Skeletal muscle cell (primary cell): ENCODE data around the gene CLEC14A.

Experiments used
- DNase-seq: peaks from one replicate; pipeline ENCODE4 v3.0.0-alpha.2; 2010; ENCODE audit warnings: low read depth
- H3K4me3 ChIP-seq: 2 replicates; pipeline ENCODE4 v1.5.1; 2011; ENCODE audit warnings: low read depth, mild to moderate bottlenecking, control low read depth, low read length, moderate library complexity

Gene CLEC14A

GRCh38 chr14:38252066-38252710, 3.7 kb downstream of the CLEC14A start:
- no peak for DNase-seq
- no peak overlapping the region for H3K4me3 ChIP-seq

- no peak overlapping the region for H3K4me3 ChIP-seq
- no peak for DNase-seq
These were observed 5.6 kb downstream of the CLEC14A start for GRCh38 chr14:38250331-38250730.

- no peak for DNase-seq
- no peak overlapping the region for H3K4me3 ChIP-seq
These were observed 7.4 kb downstream of the CLEC14A start for GRCh38 chr14:38248321-38249028.

GRCh38 chr14:38243696-38244240, 12.1 kb downstream of the CLEC14A start:
- no peak for DNase-seq
- no peak overlapping the region for H3K4me3 ChIP-seq

GRCh38 chr14:38238878-38239277, 17.0 kb downstream of the CLEC14A start:
- no peak overlapping the region for H3K4me3 ChIP-seq
- no peak for DNase-seq

- no peak for DNase-seq
- no peak overlapping the region for H3K4me3 ChIP-seq
These were observed 17.6 kb downstream of the CLEC14A start for GRCh38 chr14:38238332-38238731.

GRCh38 chr14:38233218-38233617, 22.7 kb downstream of the CLEC14A start:
- H3K4me3 ChIP-seq: no peak overlapping the region
- DNase-seq: no peak

- DNase-seq: no peak
- H3K4me3 ChIP-seq: no peak overlapping the region
These were observed 29.5 kb downstream of the CLEC14A start for GRCh38 chr14:38226366-38226765.

GRCh38 chr14:38225946-38226345, 29.9 kb downstream of the CLEC14A start:
- DNase-seq: no peak
- H3K4me3 ChIP-seq: no peak overlapping the region

GRCh38 chr14:38224338-38224737, 31.6 kb downstream of the CLEC14A start:
- DNase-seq: no peak
- H3K4me3 ChIP-seq: no peak overlapping the region

GRCh38 chr14:38221077-38221476, 34.8 kb downstream of the CLEC14A start:
- DNase-seq: no peak
- no peak overlapping the region for H3K4me3 ChIP-seq

GRCh38 chr14:38217553-38217952, 38.3 kb downstream of the CLEC14A start:
- no peak overlapping the region for H3K4me3 ChIP-seq
- no peak for DNase-seq

- no peak for DNase-seq
- H3K4me3 ChIP-seq: no peak overlapping the region
These were observed 42.9 kb downstream of the CLEC14A start for GRCh38 chr14:38213001-38213400.

GRCh38 chr14:38212111-38212510, 43.8 kb downstream of the CLEC14A start:
- DNase-seq: no peak
- H3K4me3 ChIP-seq: peak overlapping the region; percentile 52

GRCh38 chr14:38211255-38211735, 44.6 kb downstream of the CLEC14A start:
- H3K4me3 ChIP-seq: peak overlapping the region; percentile 52
- DNase-seq: no peak

GRCh38 chr14:38210587-38211216, 45.2 kb downstream of the CLEC14A start:
- peak overlapping the region; percentile 52 for H3K4me3 ChIP-seq

GRCh38 chr14:38209572-38210557, 46.0 kb downstream of the CLEC14A start:
- DNase-seq: peak; percentile 39
- peak overlapping the region; percentile 52 for H3K4me3 ChIP-seq

More at GRCh38 chr14:38210587-38211216, 45.2 kb downstream of the CLEC14A start:
- no peak for DNase-seq

GRCh38 chr14:38208618-38209562, 47.0 kb downstream of the CLEC14A start:
- peak overlapping the region; percentile 52 for H3K4me3 ChIP-seq
- DNase-seq: no peak
